Astrocyte (in vitro differentiated cells and primary cell): ENCODE results near the gene TGM2. TPM values are rescaled to one million over a fixed set of nuclear protein-coding genes. Genes with fewer than 3 reads are reported as not detected.

Experiments
- DNase-seq: peaks from one replicate; pipeline ENCODE4 v3.0.0-alpha.2; 2010; ENCODE audit warnings: low read depth
- FAIRE-seq: peaks from 2 replicates; lab custom pipeline; 2011; peaks lifted over from hg19 to GRCh38; lab: Jason Lieb, UNC
- H2AFZ ChIP-seq: 2 replicates; pipeline ENCODE4 v1.6.0; 2012; ENCODE audit warnings: low read depth, low read length, inconsistent platforms
- H3K27ac ChIP-seq: 2 replicates; pipeline ENCODE4 v1.5.1; 2011; ENCODE audit warnings: low read depth, low read length, inconsistent platforms
- H3K27me3 ChIP-seq: 2 replicates; pipeline ENCODE4 v1.6.0; 2011; ENCODE audit warnings: low read length, inconsistent platforms; ENCODE audit not compliant: insufficient read depth
- H3K36me3 ChIP-seq: 2 replicates; pipeline ENCODE4 v1.5.1; 2011; ENCODE audit warnings: low read length, inconsistent platforms; ENCODE audit not compliant: insufficient read depth
- H3K4me1 ChIP-seq: 2 replicates; pipeline ENCODE4 v1.5.1; 2011; ENCODE audit warnings: low read length, inconsistent platforms; ENCODE audit not compliant: insufficient read depth
- H3K4me2 ChIP-seq: 2 replicates; pipeline ENCODE4 v1.6.0; 2012; ENCODE audit warnings: low read length, inconsistent platforms
- H3K4me3 ChIP-seq: 2 replicates; pipeline ENCODE4 v1.5.1; 2011; ENCODE audit warnings: low read depth, mild to moderate bottlenecking, low read length, inconsistent platforms; ENCODE audit not compliant: insufficient read depth
- H3K79me2 ChIP-seq: 2 replicates; pipeline ENCODE4 v1.6.0; 2012; ENCODE audit warnings: mild to moderate bottlenecking, low read length, inconsistent platforms; ENCODE audit not compliant: insufficient read depth
- H3K9ac ChIP-seq: 2 replicates; pipeline ENCODE4 v1.6.0; 2012; ENCODE audit warnings: mild to moderate bottlenecking, low read length, inconsistent platforms
- H3K9me3 ChIP-seq: 2 replicates; pipeline ENCODE4 v1.5.1; 2012; ENCODE audit warnings: low read depth, mild to moderate bottlenecking, low read length, inconsistent platforms; ENCODE audit not compliant: insufficient read depth
- H4K20me1 ChIP-seq: 2 replicates; pipeline ENCODE4 v1.6.0; 2012; ENCODE audit warnings: low read length, inconsistent platforms; ENCODE audit not compliant: insufficient read depth
- H3K27ac Mint-ChIP-seq: one replicate; pipeline ENCODE4 v1.8.0; 2021; ENCODE audit warnings: mild to moderate bottlenecking, mixed read lengths; ENCODE audit not compliant: unreplicated experiment
- H3K27me3 Mint-ChIP-seq: one replicate; pipeline ENCODE4 v1.8.0; 2021; ENCODE audit warnings: low read depth, mixed read lengths; ENCODE audit not compliant: unreplicated experiment
- H3K36me3 Mint-ChIP-seq: one replicate; pipeline ENCODE4 v1.8.0; 2021; ENCODE audit warnings: low read depth, mixed read lengths; ENCODE audit not compliant: unreplicated experiment
- H3K4me1 Mint-ChIP-seq: one replicate; pipeline ENCODE4 v1.8.0; 2021; ENCODE audit warnings: low read depth, mixed read lengths; ENCODE audit not compliant: unreplicated experiment
- H3K4me3 Mint-ChIP-seq: one replicate; pipeline ENCODE4 v1.8.0; 2021; ENCODE audit warnings: mild to moderate bottlenecking, moderate library complexity, mixed read lengths; ENCODE audit not compliant: unreplicated experiment
- H3K9me3 Mint-ChIP-seq: one replicate; pipeline ENCODE4 v1.8.0; 2021; ENCODE audit warnings: mild to moderate bottlenecking, mixed read lengths; ENCODE audit not compliant: unreplicated experiment
- CTCF ChIP-seq: IDR thresholded peaks from 2 replicates; pipeline ENCODE4 v1.5.1; 2011; ENCODE audit warnings: low read depth, mild to moderate bottlenecking, inconsistent platforms, low read length, moderate library complexity; ENCODE audit not compliant: insufficient read depth
- EZH2 ChIP-seq: IDR thresholded peaks from 2 replicates; pipeline ENCODE4 v1.6.1; 2012; ENCODE audit warnings: mild to moderate bottlenecking, low read length, inconsistent platforms; ENCODE audit not compliant: insufficient read depth
- total RNA-seq: library from RNA; stranded (reverse); gene quantifications from 2 replicates; pipeline ENCODE4 v1.2.1, GENCODE V29; 2021

TGM2 gene
- total RNA-seq, 1 donor from 2014 or later: 98.9 TPM

GRCh38 chr20:38197619-38198018, 32.5 kb upstream of the TGM2 start:
- Histone ChIP-seq H3K27ac (no peak overlapping the region), H3K9me3 (no peaks in the 10 kb centered on the region), H3K4me2 (no peak overlapping the region), H3K27me3 (no peaks in the 10 kb centered on the region), H3K79me2 (no peaks in the 10 kb centered on the region), H3K4me3 (no peak overlapping the region), H4K20me1 (no peaks in the 10 kb centered on the region), H2AFZ (no peak overlapping the region), H3K4me1 (peaks cover 11% of the 10 kb centered on the region), H3K9ac (no peak overlapping the region), H3K36me3 (no peaks in the 10 kb centered on the region)
- H3K4me1 Mint-ChIP-seq: peaks cover 8% of the 10 kb centered on the region
- FAIRE-seq: no peak
- TF ChIP-seq CTCF: no peak
- no peak for TF ChIP-seq EZH2
- DNase-seq: no peak
- H3K36me3 Mint-ChIP-seq: peaks cover 1% of the 10 kb centered on the region
- no peak overlapping the region for H3K4me3 Mint-ChIP-seq
- peaks cover 12% of the 10 kb centered on the region for H3K27me3 Mint-ChIP-seq
- H3K27ac Mint-ChIP-seq: no peak overlapping the region
- peaks cover 5% of the 10 kb centered on the region for H3K9me3 Mint-ChIP-seq

DNA sequence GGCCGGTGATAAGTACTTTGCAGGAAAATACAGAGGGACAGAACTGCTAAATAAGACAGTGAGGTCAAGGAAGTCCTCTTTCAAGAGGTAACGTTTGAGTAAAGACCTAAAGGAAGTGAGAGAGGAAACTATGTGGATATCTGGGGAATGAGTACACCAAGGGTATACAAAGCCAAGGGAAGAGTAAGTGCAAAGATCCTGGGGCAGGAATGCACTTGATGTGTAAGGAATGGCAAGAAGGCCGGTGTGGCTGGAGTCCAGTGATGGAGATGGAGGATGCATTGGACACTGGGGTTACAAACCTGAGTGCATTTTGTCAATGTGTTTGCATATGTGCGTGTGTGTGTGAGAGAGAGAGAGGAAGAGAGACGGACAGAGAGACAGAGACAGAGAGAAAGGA, 32.1 kb upstream of the TGM2 start:
- no peak overlapping the region for H3K9ac ChIP-seq
- H3K9me3 ChIP-seq: no peaks in the 10 kb centered on the region
- no peak for FAIRE-seq
- no peaks in the 10 kb centered on the region for H3K79me2 ChIP-seq
- no peak for DNase-seq
- Mint-ChIP-seq H3K9me3 (peaks cover 5% of the 10 kb centered on the region), H3K27ac (no peak overlapping the region), H3K4me1 (peaks cover 8% of the 10 kb centered on the region), H3K36me3 (peaks cover 1% of the 10 kb centered on the region), H3K4me3 (no peak overlapping the region), H3K27me3 (peaks cover 12% of the 10 kb centered on the region)
- no peak overlapping the region for H3K27ac ChIP-seq
- no peak overlapping the region for H3K4me2 ChIP-seq
- no peaks in the 10 kb centered on the region for H4K20me1 ChIP-seq
- no peak overlapping the region for H3K4me3 ChIP-seq
- no peaks in the 10 kb centered on the region for H3K27me3 ChIP-seq
- TF ChIP-seq CTCF (no peak), EZH2 (no peak)
- peaks cover 11% of the 10 kb centered on the region for H3K4me1 ChIP-seq
- no peaks in the 10 kb centered on the region for H3K36me3 ChIP-seq
- no peak overlapping the region for H2AFZ ChIP-seq

GRCh38 chr20:38196592-38196991, 31.5 kb upstream of the TGM2 start:
- FAIRE-seq: no peak
- H3K36me3 Mint-ChIP-seq: no peaks in the 10 kb centered on the region
- no peak overlapping the region for H3K27ac Mint-ChIP-seq
- Histone ChIP-seq H2AFZ (no peak overlapping the region), H4K20me1 (no peaks in the 10 kb centered on the region), H3K4me2 (no peak overlapping the region), H3K79me2 (no peaks in the 10 kb centered on the region), H3K27ac (no peak overlapping the region), H3K4me1 (peaks cover 12% of the 10 kb centered on the region), H3K9me3 (no peaks in the 10 kb centered on the region), H3K4me3 (no peak overlapping the region), H3K9ac (no peak overlapping the region), H3K27me3 (no peaks in the 10 kb centered on the region), H3K36me3 (no peaks in the 10 kb centered on the region)
- H3K9me3 Mint-ChIP-seq: peaks cover 5% of the 10 kb centered on the region
- peaks cover 10% of the 10 kb centered on the region for H3K4me1 Mint-ChIP-seq
- no peak overlapping the region for H3K4me3 Mint-ChIP-seq
- DNase-seq: no peak
- TF ChIP-seq CTCF (no peak), EZH2 (no peak)
- H3K27me3 Mint-ChIP-seq: peaks cover 13% of the 10 kb centered on the region
